ENCODE measurements around the gene MIF4GD. TPM values are rescaled to one million over a fixed set of nuclear protein-coding genes. Genes with fewer than 3 reads are reported as not detected.

Gene MIF4GD
- total and polyA plus RNA-seq, 2 donors (not counting 1 experiment from before 2014, with no cell fraction given): 41.5 to 87.4 TPM

DNA sequence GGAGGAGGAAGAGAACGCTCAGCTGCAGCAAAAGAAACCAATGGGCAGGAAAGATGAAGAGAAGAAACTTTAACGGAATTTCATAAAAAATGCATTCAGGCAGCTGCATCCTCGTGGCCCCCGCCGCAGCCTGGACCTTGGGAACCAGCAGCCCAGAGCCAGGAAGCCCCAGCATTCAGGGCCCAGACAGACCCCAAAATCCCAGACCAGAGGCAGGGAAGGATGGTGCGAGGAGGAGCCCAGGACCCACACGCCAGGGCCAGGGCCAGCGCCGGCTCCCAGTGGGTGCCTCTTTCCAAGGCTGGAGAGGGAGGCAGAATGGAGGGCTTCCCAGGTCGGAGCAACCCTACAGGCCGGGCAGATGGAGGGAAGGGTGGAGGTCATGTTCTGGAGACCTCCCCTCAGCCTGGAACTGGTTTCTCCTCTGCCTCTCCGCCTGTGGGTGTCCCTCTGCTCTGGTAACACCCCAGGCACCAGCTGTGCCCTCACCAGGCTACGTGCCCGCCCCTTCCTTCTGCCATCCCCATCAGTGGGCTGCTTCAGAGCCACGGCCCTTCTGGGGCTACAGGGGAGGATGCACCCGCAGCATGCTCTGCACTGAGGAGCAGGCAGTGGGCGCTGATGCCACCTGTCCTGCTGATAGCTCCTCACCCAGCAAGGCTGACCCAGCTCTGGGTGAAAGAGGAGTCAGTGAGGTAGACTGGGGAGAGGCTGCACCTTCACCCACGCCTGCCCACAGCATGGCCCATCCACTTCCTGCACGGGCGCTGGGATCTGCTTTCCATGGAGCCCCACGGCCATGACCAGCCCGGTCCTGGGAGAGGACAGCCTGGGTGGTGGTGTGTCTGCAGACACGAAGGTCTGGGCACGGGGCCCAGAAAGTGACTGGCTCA, 1.2 kb upstream of the MIF4GD start:
- peaks cover 17 to 28% of the 10 kb centered on the region in 2 donors for H3K4me1 ChIP-seq (ENCODE audit: control insufficient read depth in 2 of 2, insufficient read depth in 2 of 2, low read length in 2 of 2)
- H3K4me2 ChIP-seq (replicated peaks; ENCODE audit: low read depth, low read length, poor library complexity, severe bottlenecking): peak overlapping the region; percentile 95
- TF ChIP-seq EZH2 (IDR thresholded peaks at IDR 0.05; ENCODE audit: borderline replicate concordance, insufficient read depth, low read depth, low read length, poor library complexity, severe bottlenecking): no peak
- TF ChIP-seq, protein P1, sequence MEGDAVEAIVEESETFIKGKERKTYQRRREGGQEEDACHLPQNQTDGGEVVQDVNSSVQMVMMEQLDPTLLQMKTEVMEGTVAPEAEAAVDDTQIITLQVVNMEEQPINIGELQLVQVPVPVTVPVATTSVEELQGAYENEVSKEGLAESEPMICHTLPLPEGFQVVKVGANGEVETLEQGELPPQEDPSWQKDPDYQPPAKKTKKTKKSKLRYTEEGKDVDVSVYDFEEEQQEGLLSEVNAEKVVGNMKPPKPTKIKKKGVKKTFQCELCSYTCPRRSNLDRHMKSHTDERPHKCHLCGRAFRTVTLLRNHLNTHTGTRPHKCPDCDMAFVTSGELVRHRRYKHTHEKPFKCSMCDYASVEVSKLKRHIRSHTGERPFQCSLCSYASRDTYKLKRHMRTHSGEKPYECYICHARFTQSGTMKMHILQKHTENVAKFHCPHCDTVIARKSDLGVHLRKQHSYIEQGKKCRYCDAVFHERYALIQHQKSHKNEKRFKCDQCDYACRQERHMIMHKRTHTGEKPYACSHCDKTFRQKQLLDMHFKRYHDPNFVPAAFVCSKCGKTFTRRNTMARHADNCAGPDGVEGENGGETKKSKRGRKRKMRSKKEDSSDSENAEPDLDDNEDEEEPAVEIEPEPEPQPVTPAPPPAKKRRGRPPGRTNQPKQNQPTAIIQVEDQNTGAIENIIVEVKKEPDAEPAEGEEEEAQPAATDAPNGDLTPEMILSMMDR (IDR thresholded peaks at IDR 0.05): no peak
- CTCF ChIA-PET: interaction anchor here (0.9 to 3.7 kb wide), 11 partner anchors 11 to 237 kb away, joined by 3 to 62 read pairs (median 5); partner anchors contain the start of genes GGA3, MRPS7 and SLC25A19
- Mint-ChIP-seq H3K4me1 (peaks cover 23% of the 10 kb centered on the region), H3K27ac (peak overlapping the region; percentile 82), H3K9me3 (ENCODE audit: insufficient read depth) (no peaks in the 10 kb centered on the region), H3K27me3 (no peaks in the 10 kb centered on the region), H3K4me3 (peak overlapping the region; percentile 88)
- POLR2A ChIA-PET: interaction anchor here (0.6 to 4.2 kb wide), 6 partner anchors 11 to 158 kb away, joined by 3 to 40 read pairs (median 5); partner anchors contain the start of genes GGA3 and MRPS7
- WGBS (ENCODE audit: insufficient coverage): 58% methylated on average over 21 of the region's 24 CpGs
- H3K9me3 ChIP-seq (ENCODE audit: control extremely low read depth in 1 of 3, control insufficient read depth in 2 of 3, insufficient read depth in 1 of 3, low read length in 2 of 3): no peaks in the 10 kb centered on the region
- DNase-seq (no peak), ATAC-seq (ENCODE audit: low read depth) (no peak)
- no peaks in the 10 kb centered on the region for H3K27me3 ChIP-seq (replicated peaks in 1 of 4; ENCODE audit: control extremely low read depth in 1 of 4, control insufficient read depth in 3 of 4, insufficient read depth in 4 of 4, low read length in 3 of 4)
- peak overlapping the region; percentile 88 for H3K9ac ChIP-seq (ENCODE audit: low read length)
- H3K4me3 ChIP-seq (ENCODE audit: control extremely low read depth in 1 of 5, extremely low read depth in 1 of 5, insufficient read depth in 1 of 5, low read depth in 2 of 5, low read length in 4 of 5): peak overlapping the region in 4 of 5 experiments; percentile 72 to 93 (median 80)
- H3K27ac ChIP-seq (ENCODE audit: low read length in 2 of 2): peak overlapping the region; percentile 78 to 83
- no peaks in the 10 kb centered on the region for H4K20me1 ChIP-seq (ENCODE audit: control insufficient read depth, insufficient read depth, low read length, poor library complexity, severe bottlenecking)
- peaks cover 28% of the 10 kb centered on the region for H3K79me2 ChIP-seq (ENCODE audit: control insufficient read depth, insufficient read depth, low read length)
- H3K36me3 ChIP-seq (replicated peaks in 1 of 2; ENCODE audit: control extremely low read depth in 1 of 2, control insufficient read depth in 1 of 2, extremely low read depth in 1 of 2, insufficient read depth in 2 of 2, low read length in 1 of 2): peaks cover 0 to 16% of the 10 kb centered on the region in 2 experiments
- peak overlapping the region; percentile 93 for H2AFZ ChIP-seq (ENCODE audit: insufficient read depth, low read depth, low read length, poor library complexity, severe bottlenecking)
- intact Hi-C loops (cut with micrococcal nuclease): loop anchor here (1.0 to 2.0 kb wide), 8 partner anchors 11 to 311 kb away; partner anchors contain the start of genes GGA3, GRB2, MRPS7 and NUP85

Measured in B cell (primary cell).